Measurements from ENCODE around the gene DCTN2. TPM values are rescaled to one million over a fixed set of nuclear protein-coding genes. Genes with fewer than 3 reads are reported as not detected.
"Not testable (repeated sequence)": the region's sequence is repeated elsewhere in the genome, so short reads cannot be mapped to it uniquely, and the experiment has no call there.

Gene DCTN2
- total RNA-seq, 2 donors from 2014 or later: 101 to 153 TPM

GRCh38 chr12:57513266-57513665, 33.7 kb downstream of the DCTN2 start:
- H3K27me3 ChIP-seq (replicated peaks; ENCODE audit: insufficient read depth): no peaks in the 10 kb centered on the region
- no peak for TF ChIP-seq CTCF (IDR thresholded peaks at IDR 0.05)
- ATAC-seq (ENCODE audit: insufficient number of reproducible peaks, low FRiP score, low read depth): no peak
- no peak overlapping the region for H3K27ac ChIP-seq
- H3K36me3 ChIP-seq: peaks cover 64% of the 10 kb centered on the region
- no peaks in the 10 kb centered on the region for H3K9me3 ChIP-seq
- H3K4me1 ChIP-seq (ENCODE audit: control insufficient read depth in 1 of 2, low read depth in 2 of 2): peaks cover 9 to 13% of the 10 kb centered on the region in 2 donors
- no peak overlapping the region for H3K4me3 ChIP-seq
- no peak for DNase-seq (ENCODE audit: low spot score)

- Histone ChIP-seq H3K4me3 (no peak overlapping the region), H3K36me3 (peaks cover 64% of the 10 kb centered on the region), H3K4me1 (ENCODE audit: control insufficient read depth in 1 of 2, low read depth in 2 of 2) (peaks cover 3 to 7% of the 10 kb centered on the region in 2 donors), H3K27ac (no peak overlapping the region), H3K9me3 (no peaks in the 10 kb centered on the region), H3K27me3 (replicated peaks; ENCODE audit: insufficient read depth) (no peaks in the 10 kb centered on the region)
- no peak for TF ChIP-seq CTCF (IDR thresholded peaks at IDR 0.05)
- DNase-seq (ENCODE audit: low spot score) (no peak), ATAC-seq (ENCODE audit: insufficient number of reproducible peaks, low FRiP score, low read depth) (no peak)
Measured at GRCh38 chr12:57512665-57513064, 34.3 kb downstream of the DCTN2 start.

DNA sequence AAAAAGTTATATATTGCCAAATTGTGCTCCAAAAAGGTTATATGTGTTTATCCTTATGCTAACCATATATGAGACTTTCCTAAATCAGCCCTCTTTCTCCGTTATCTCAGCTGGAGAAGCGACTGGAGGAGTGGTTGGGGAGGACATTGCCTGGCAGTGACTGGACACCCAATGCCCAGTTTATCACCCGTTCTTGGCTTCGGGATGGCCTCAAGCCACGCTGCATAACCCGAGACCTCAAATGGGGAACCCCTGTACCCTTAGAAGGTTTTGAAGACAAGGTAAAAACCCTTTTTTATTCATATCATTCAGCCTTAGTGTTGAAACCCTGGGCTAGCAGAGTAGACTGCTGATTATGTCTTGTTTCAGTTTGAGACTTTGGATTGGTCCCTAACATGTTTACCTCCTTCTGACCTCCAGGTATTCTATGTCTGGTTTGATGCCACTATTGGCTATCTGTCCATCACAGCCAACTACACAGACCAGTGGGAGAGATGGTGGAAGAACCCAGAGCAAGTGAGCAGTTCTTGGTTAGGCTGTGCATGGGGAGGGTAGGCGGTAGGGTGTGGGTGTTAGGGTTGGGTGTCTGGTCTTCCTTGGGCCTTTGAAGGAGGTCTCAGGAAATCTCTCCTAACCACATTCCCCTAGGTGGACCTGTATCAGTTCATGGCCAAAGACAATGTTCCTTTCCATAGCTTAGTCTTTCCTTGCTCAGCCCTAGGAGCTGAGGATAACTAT, 35.2 kb downstream of the DCTN2 start:
- TF ChIP-seq CTCF (IDR thresholded peaks at IDR 0.05): no peak
- Histone ChIP-seq H3K9me3 (no peaks in the 10 kb centered on the region), H3K27ac (no peak overlapping the region), H3K36me3 (peaks cover 58% of the 10 kb centered on the region), H3K4me1 (ENCODE audit: control insufficient read depth in 1 of 2, low read depth in 2 of 2) (no peaks in the 10 kb centered on the region), H3K27me3 (replicated peaks; ENCODE audit: insufficient read depth) (no peaks in the 10 kb centered on the region), H3K4me3 (no peak overlapping the region)
- DNase-seq (ENCODE audit: low spot score) (no peak), ATAC-seq (ENCODE audit: insufficient number of reproducible peaks, low FRiP score, low read depth) (no peak)

- H3K27me3 ChIP-seq (replicated peaks; ENCODE audit: insufficient read depth): no peaks in the 10 kb centered on the region
- ATAC-seq (ENCODE audit: insufficient number of reproducible peaks, low FRiP score, low read depth): no peak
- no peak for TF ChIP-seq CTCF (IDR thresholded peaks at IDR 0.05)
- H3K4me1 ChIP-seq (ENCODE audit: control insufficient read depth in 1 of 2, low read depth in 2 of 2): no peaks in the 10 kb centered on the region
- H3K36me3 ChIP-seq: peaks cover 52% of the 10 kb centered on the region
- H3K9me3 ChIP-seq: no peaks in the 10 kb centered on the region
- no peak overlapping the region for H3K27ac ChIP-seq
- H3K4me3 ChIP-seq: no peak overlapping the region
- DNase-seq (ENCODE audit: low spot score): no peak
Measured at GRCh38 chr12:57511161-57511560, 35.8 kb downstream of the DCTN2 start.

- H3K27me3 ChIP-seq (replicated peaks; ENCODE audit: insufficient read depth); ATAC-seq (ENCODE audit: insufficient number of reproducible peaks, low FRiP score, low read depth); H3K9me3 ChIP-seq; H3K4me1 ChIP-seq (ENCODE audit: control insufficient read depth in 1 of 2, low read depth in 2 of 2); DNase-seq (ENCODE audit: low spot score); H3K4me3 ChIP-seq; H3K27ac ChIP-seq: not testable (repeated sequence)
- H3K36me3 ChIP-seq: peaks cover 34% of the 10 kb centered on the region
Measured at GRCh38 chr12:57507796-57508195, 39.2 kb downstream of the DCTN2 start.

DNA sequence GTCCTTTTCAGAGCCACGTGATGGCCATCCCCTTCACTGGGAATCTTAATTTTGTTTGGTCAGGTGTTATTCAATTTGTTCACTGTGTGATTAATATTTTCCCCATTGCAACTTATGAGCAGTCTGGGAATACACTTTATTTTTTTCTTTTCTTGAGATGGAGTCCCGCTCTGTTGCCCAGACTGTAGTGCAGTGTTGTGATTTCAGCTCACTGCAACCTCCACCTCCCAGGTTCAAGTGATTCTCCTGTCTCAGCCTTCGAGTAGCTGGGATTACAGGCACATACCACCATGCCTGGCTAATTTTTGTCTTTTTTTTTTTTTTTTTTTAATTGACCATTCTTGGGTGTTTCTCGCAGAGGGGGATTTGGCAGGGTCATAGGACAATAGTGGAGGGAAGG, 40.5 kb downstream of the DCTN2 start:
- not testable (repeated sequence) for H3K27me3 ChIP-seq (replicated peaks; ENCODE audit: insufficient read depth); H3K9me3 ChIP-seq; H3K4me3 ChIP-seq; H3K4me1 ChIP-seq (ENCODE audit: control insufficient read depth in 1 of 2, low read depth in 2 of 2); ATAC-seq (ENCODE audit: insufficient number of reproducible peaks, low FRiP score, low read depth); DNase-seq (ENCODE audit: low spot score); H3K27ac ChIP-seq
- peaks cover 28% of the 10 kb centered on the region for H3K36me3 ChIP-seq

- peaks cover 43% of the 10 kb centered on the region for H3K36me3 ChIP-seq
- not testable (repeated sequence) for H3K9me3 ChIP-seq; H3K4me3 ChIP-seq; H3K27me3 ChIP-seq (replicated peaks; ENCODE audit: insufficient read depth); H3K4me1 ChIP-seq (ENCODE audit: control insufficient read depth in 1 of 2, low read depth in 2 of 2); DNase-seq (ENCODE audit: low spot score); H3K27ac ChIP-seq; ATAC-seq (ENCODE audit: insufficient number of reproducible peaks, low FRiP score, low read depth)
Measured at GRCh38 chr12:57502311-57502969, 44.6 kb downstream of the DCTN2 start.

Measured in thoracic aorta (tissue), 2 donors.